HFFc6 (cell line): ENCODE measurements around the gene GCH1. TPM values are rescaled to one million over a fixed set of nuclear protein-coding genes. Genes with fewer than 3 reads are reported as not detected.
"Not testable (repeated sequence)": the region's sequence is repeated elsewhere in the genome, so short reads cannot be mapped to it uniquely, and the experiment has no call there.

Experiments used
- DNase-seq: peaks from one replicate; pipeline ENCODE4 v3.0.0-alpha.2; 2018
- H3K27ac Mint-ChIP-seq: 2 replicates; pipeline ENCODE4 v1.8.0; 2020; ENCODE audit warnings: mild to moderate bottlenecking, mixed read lengths
- H3K27me3 Mint-ChIP-seq: 2 replicates; pipeline ENCODE4 v1.8.0; 2021; ENCODE audit warnings: mild to moderate bottlenecking, moderate library complexity, mixed read lengths; ENCODE audit not compliant: insufficient read depth
- H3K36me3 Mint-ChIP-seq: 2 replicates; pipeline ENCODE4 v1.8.0; 2021; ENCODE audit warnings: low read depth, mixed read lengths
- H3K4me1 Mint-ChIP-seq: 2 replicates; pipeline ENCODE4 v1.8.0; 2020; ENCODE audit warnings: low read depth, mixed read lengths
- H3K4me3 Mint-ChIP-seq: 2 replicates; pipeline ENCODE4 v1.8.0; 2020; ENCODE audit warnings: mild to moderate bottlenecking, moderate library complexity, mixed read lengths
- H3K9me3 Mint-ChIP-seq: 2 replicates; pipeline ENCODE4 v1.8.0; 2020; ENCODE audit warnings: mild to moderate bottlenecking, mixed read lengths
- CTCF ChIP-seq: fragments of 200-600 bp; sonication (generic); IDR thresholded peaks from 2 replicates; pipeline ENCODE4 v1.5.0; 2021; ENCODE audit warnings: antibody characterized with exemption, mild to moderate bottlenecking
- total RNA-seq, 6 experiments: library from RNA; stranded (reverse); fragmentation: NEBNext Ultra II Directional; extraction: Animal tissue kit (Norgen Biotek cat#: 25700); gene quantifications; 2 replicates in 1 of 6; 3 replicates in 5 of 6; pipeline ENCODE4 v1.2.3, GENCODE V29; 2021

GCH1 gene
- total RNA-seq, 6 experiments from 2014 or later: 0.20 to 0.45 (median 0.31) TPM

DNA sequence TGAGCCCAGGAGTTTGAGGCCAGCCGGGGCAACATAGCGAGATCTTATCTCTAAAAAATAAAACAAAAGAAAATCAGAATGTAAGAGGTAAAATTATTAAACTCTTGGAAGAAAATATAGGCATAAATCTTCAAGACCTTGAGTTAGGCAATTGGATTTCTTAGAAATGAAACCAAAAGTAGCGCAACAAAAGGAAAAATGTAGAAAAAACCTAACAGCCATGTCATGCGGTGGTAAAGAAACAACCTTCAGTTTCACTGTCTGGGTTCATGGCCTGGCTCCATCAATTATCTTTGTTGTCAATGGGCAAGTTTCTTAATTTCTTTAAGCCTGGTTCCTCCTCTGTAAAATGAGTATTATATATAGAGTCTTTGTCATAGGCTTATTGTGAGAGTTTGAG, 5.6 kb upstream of the GCH1 start:
- no peaks in the 10 kb centered on the region; the same call in 1 of the 2 replicates for H3K27me3 Mint-ChIP-seq

GRCh38 chr14:54906075-54906474, 3.4 kb upstream of the GCH1 start:
- TF ChIP-seq CTCF: no peak
- H3K27me3 Mint-ChIP-seq: peaks cover 2% of the 10 kb centered on the region; the same call in 1 of the 2 replicates
- no peak for DNase-seq
- H3K9me3 Mint-ChIP-seq: no peaks in the 10 kb centered on the region
- peaks cover 6% of the 10 kb centered on the region for H3K4me1 Mint-ChIP-seq
- no peak overlapping the region for H3K4me3 Mint-ChIP-seq
- no peaks in the 10 kb centered on the region for H3K36me3 Mint-ChIP-seq
- H3K27ac Mint-ChIP-seq: no peak overlapping the region

More for the DNA sequence above, 5.6 kb upstream of the GCH1 start:
- no peaks in the 10 kb centered on the region for H3K4me1 Mint-ChIP-seq
- no peak for TF ChIP-seq CTCF
- no peaks in the 10 kb centered on the region for H3K9me3 Mint-ChIP-seq
- no peaks in the 10 kb centered on the region for H3K36me3 Mint-ChIP-seq
- DNase-seq: no peak
- no peak overlapping the region for H3K4me3 Mint-ChIP-seq
- H3K27ac Mint-ChIP-seq: no peak overlapping the region

DNA sequence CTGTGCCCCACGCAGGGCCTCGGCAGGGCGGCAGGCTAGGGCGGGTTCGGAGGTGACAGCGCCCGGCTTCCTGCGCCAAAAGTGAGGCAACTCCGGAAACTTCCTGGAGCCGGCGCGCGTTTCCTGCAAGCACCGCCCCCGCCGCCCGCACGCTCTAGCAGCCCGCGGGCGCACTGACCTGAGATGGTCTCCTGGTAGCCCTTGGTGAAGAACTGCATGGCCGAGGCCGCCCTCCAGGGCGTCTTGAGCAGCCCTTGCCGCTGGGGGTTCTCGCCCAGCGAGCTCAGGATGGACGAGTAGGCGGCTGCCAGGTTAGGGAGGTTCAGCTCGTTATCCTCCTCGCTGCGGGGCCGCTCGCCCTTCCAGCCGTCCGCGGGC, 494 bp downstream of the GCH1 start:
- TF ChIP-seq CTCF: no peak
- no peak for DNase-seq
- Mint-ChIP-seq H3K36me3 (no peaks in the 10 kb centered on the region), H3K27ac (no peak overlapping the region), H3K4me3 (peak overlapping the region; percentile 80), H3K4me1 (peaks cover 15% of the 10 kb centered on the region), H3K27me3 (peaks cover 3% of the 10 kb centered on the region; the same call in 1 of the 2 replicates), H3K9me3 (no peaks in the 10 kb centered on the region)

GRCh38 chr14:54901380-54902142, 1.1 kb downstream of the GCH1 start:
- TF ChIP-seq CTCF: no peak
- H3K4me3 Mint-ChIP-seq: peak overlapping the region; percentile 80
- H3K9me3 Mint-ChIP-seq: no peaks in the 10 kb centered on the region
- no peak for DNase-seq
- H3K27ac Mint-ChIP-seq: no peak overlapping the region
- no peaks in the 10 kb centered on the region for H3K36me3 Mint-ChIP-seq
- peaks cover 4% of the 10 kb centered on the region; the same call in 1 of the 2 replicates for H3K27me3 Mint-ChIP-seq
- peaks cover 15% of the 10 kb centered on the region for H3K4me1 Mint-ChIP-seq

GRCh38 chr14:54899573-54899972, 3.1 kb downstream of the GCH1 start:
- Mint-ChIP-seq H3K36me3 (no peaks in the 10 kb centered on the region), H3K27me3 (peaks cover 4% of the 10 kb centered on the region; the same call in 1 of the 2 replicates), H3K4me1 (peaks cover 27% of the 10 kb centered on the region), H3K27ac (no peak overlapping the region), H3K4me3 (no peak overlapping the region), H3K9me3 (no peaks in the 10 kb centered on the region)
- TF ChIP-seq CTCF: no peak
- DNase-seq: no peak

- H3K36me3 Mint-ChIP-seq, H3K4me3 Mint-ChIP-seq, H3K9me3 Mint-ChIP-seq, H3K27ac Mint-ChIP-seq, H3K27me3 Mint-ChIP-seq: not testable (repeated sequence)
- peaks cover 34% of the 10 kb centered on the region for H3K4me1 Mint-ChIP-seq
- peak; percentile 30 for DNase-seq
Observed at GRCh38 chr14:54897809-54898555, 4.6 kb downstream of the GCH1 start.
